ENCODE measurements around the gene NALCN.
A peak's percentile ranks its signal among the peaks of the same experiment; 100 is the strongest.

NALCN gene

GRCh38 chr13:101026328-101026727, 390.0 kb downstream of the NALCN start:
- no CpG with 5 or more reads among the region's 6 CpGs for WGBS (ENCODE audit: extremely low coverage, insufficient coverage, low lambda C conversion rate)
- no peak overlapping the region for H3K23ac ChIP-seq (ENCODE audit: low read length)
- H3K4me1 ChIP-seq (ENCODE audit: control insufficient read depth, low read depth, low read length): no peaks in the 10 kb centered on the region
- no peak overlapping the region for H2AK5ac ChIP-seq (ENCODE audit: low read length)
- H3K79me1 ChIP-seq (ENCODE audit: low read length): no peaks in the 10 kb centered on the region
- no peak overlapping the region for H3K4me3 ChIP-seq (ENCODE audit: low read length)
- no peak for DNase-seq
- H3K36me3 ChIP-seq (ENCODE audit: control insufficient read depth, insufficient read depth, low read length): no peaks in the 10 kb centered on the region
- no peak overlapping the region for H3K27ac ChIP-seq (ENCODE audit: low read depth, low read length)
- H3K4ac ChIP-seq (ENCODE audit: low read depth, low read length): no peak overlapping the region
- H3K79me2 ChIP-seq (ENCODE audit: control insufficient read depth, insufficient read depth, low read length): no peaks in the 10 kb centered on the region
- no peak overlapping the region for H2BK5ac ChIP-seq (ENCODE audit: low read length)
- no peaks in the 10 kb centered on the region for H3K27me3 ChIP-seq (ENCODE audit: insufficient read depth, low read length, poor library complexity)
- no peak overlapping the region for H3K56ac ChIP-seq (ENCODE audit: low read length)
- no peak overlapping the region for H2BK15ac ChIP-seq (replicated peaks; ENCODE audit: low read depth)
- H3K9ac ChIP-seq (ENCODE audit: low read length): no peak overlapping the region
- H4K8ac ChIP-seq (ENCODE audit: low read depth, low read length): no peak overlapping the region
- H2BK120ac ChIP-seq (ENCODE audit: low read depth, low read length): no peak overlapping the region
- no peak overlapping the region for H3K18ac ChIP-seq (ENCODE audit: low read length)
- no peak overlapping the region for H3K4me2 ChIP-seq (ENCODE audit: low read length)
- no peak overlapping the region for H4K5ac ChIP-seq (ENCODE audit: low read length)

GRCh38 chr13:101025925-101026324, 390.4 kb downstream of the NALCN start:
- Histone ChIP-seq H3K79me1 (ENCODE audit: low read length) (no peaks in the 10 kb centered on the region), H2BK15ac (replicated peaks; ENCODE audit: low read depth) (no peak overlapping the region), H4K8ac (ENCODE audit: low read depth, low read length) (no peak overlapping the region), H3K23ac (ENCODE audit: low read length) (no peak overlapping the region), H2BK120ac (ENCODE audit: low read depth, low read length) (no peak overlapping the region), H3K9ac (ENCODE audit: low read length) (no peak overlapping the region), H3K4ac (ENCODE audit: low read depth, low read length) (no peak overlapping the region), H3K79me2 (ENCODE audit: control insufficient read depth, insufficient read depth, low read length) (no peaks in the 10 kb centered on the region), H2BK5ac (ENCODE audit: low read length) (no peak overlapping the region), H2AK5ac (ENCODE audit: low read length) (no peak overlapping the region), H3K4me2 (ENCODE audit: low read length) (no peak overlapping the region), H4K5ac (ENCODE audit: low read length) (no peak overlapping the region), H3K27me3 (ENCODE audit: insufficient read depth, low read length, poor library complexity) (no peaks in the 10 kb centered on the region), H3K27ac (ENCODE audit: low read depth, low read length) (no peak overlapping the region), H3K4me3 (ENCODE audit: low read length) (no peak overlapping the region), H3K18ac (ENCODE audit: low read length) (no peak overlapping the region), H3K56ac (ENCODE audit: low read length) (no peak overlapping the region), H3K4me1 (ENCODE audit: control insufficient read depth, low read depth, low read length) (no peaks in the 10 kb centered on the region), H3K36me3 (ENCODE audit: control insufficient read depth, insufficient read depth, low read length) (no peaks in the 10 kb centered on the region)
- WGBS (ENCODE audit: extremely low coverage, insufficient coverage, low lambda C conversion rate): no CpG with 5 or more reads among the region's 8 CpGs
- DNase-seq: no peak

GRCh38 chr13:101025519-101025918, 390.8 kb downstream of the NALCN start:
- Histone ChIP-seq H3K4ac (ENCODE audit: low read depth, low read length) (no peak overlapping the region), H3K56ac (ENCODE audit: low read length) (no peak overlapping the region), H3K23ac (ENCODE audit: low read length) (no peak overlapping the region), H3K27ac (ENCODE audit: low read depth, low read length) (no peak overlapping the region), H2BK5ac (ENCODE audit: low read length) (no peak overlapping the region), H3K4me2 (ENCODE audit: low read length) (no peak overlapping the region), H4K8ac (ENCODE audit: low read depth, low read length) (no peak overlapping the region), H3K18ac (ENCODE audit: low read length) (no peak overlapping the region), H3K9ac (ENCODE audit: low read length) (no peak overlapping the region), H2BK120ac (ENCODE audit: low read depth, low read length) (no peak overlapping the region), H3K4me1 (ENCODE audit: control insufficient read depth, low read depth, low read length) (no peaks in the 10 kb centered on the region), H2AK5ac (ENCODE audit: low read length) (no peak overlapping the region), H3K36me3 (ENCODE audit: control insufficient read depth, insufficient read depth, low read length) (no peaks in the 10 kb centered on the region), H3K79me1 (ENCODE audit: low read length) (no peaks in the 10 kb centered on the region), H3K79me2 (ENCODE audit: control insufficient read depth, insufficient read depth, low read length) (no peaks in the 10 kb centered on the region), H2BK15ac (replicated peaks; ENCODE audit: low read depth) (no peak overlapping the region), H3K27me3 (ENCODE audit: insufficient read depth, low read length, poor library complexity) (no peaks in the 10 kb centered on the region), H4K5ac (ENCODE audit: low read length) (no peak overlapping the region), H3K4me3 (ENCODE audit: low read length) (no peak overlapping the region)
- DNase-seq: no peak
- no CpG with 5 or more reads among the region's 9 CpGs for WGBS (ENCODE audit: extremely low coverage, insufficient coverage, low lambda C conversion rate)

GRCh38 chr13:101019126-101019525, 397.2 kb downstream of the NALCN start:
- Histone ChIP-seq H2BK120ac (ENCODE audit: low read depth, low read length) (no peak overlapping the region), H3K27ac (ENCODE audit: low read depth, low read length) (no peak overlapping the region), H3K9ac (ENCODE audit: low read length) (no peak overlapping the region), H3K4ac (ENCODE audit: low read depth, low read length) (no peak overlapping the region), H2BK15ac (replicated peaks; ENCODE audit: low read depth) (no peak overlapping the region), H3K4me2 (ENCODE audit: low read length) (no peak overlapping the region), H4K5ac (ENCODE audit: low read length) (no peak overlapping the region), H2BK5ac (ENCODE audit: low read length) (no peak overlapping the region), H3K4me1 (ENCODE audit: control insufficient read depth, low read depth, low read length) (peaks cover 5% of the 10 kb centered on the region), H3K23ac (ENCODE audit: low read length) (no peak overlapping the region), H3K56ac (ENCODE audit: low read length) (no peak overlapping the region), H2AK5ac (ENCODE audit: low read length) (no peak overlapping the region), H3K79me1 (ENCODE audit: low read length) (no peaks in the 10 kb centered on the region), H3K27me3 (ENCODE audit: insufficient read depth, low read length, poor library complexity) (no peaks in the 10 kb centered on the region), H3K18ac (ENCODE audit: low read length) (no peak overlapping the region), H3K36me3 (ENCODE audit: control insufficient read depth, insufficient read depth, low read length) (no peaks in the 10 kb centered on the region), H3K4me3 (ENCODE audit: low read length) (no peak overlapping the region), H3K79me2 (ENCODE audit: control insufficient read depth, insufficient read depth, low read length) (no peaks in the 10 kb centered on the region), H4K8ac (ENCODE audit: low read depth, low read length) (no peak overlapping the region)
- no CpG with 5 or more reads among the region's 1 CpG for WGBS (ENCODE audit: extremely low coverage, insufficient coverage, low lambda C conversion rate)
- no peak for DNase-seq

GRCh38 chr13:101018720-101019119, 397.6 kb downstream of the NALCN start:
- Histone ChIP-seq H2BK5ac (ENCODE audit: low read length) (no peak overlapping the region), H3K4me3 (ENCODE audit: low read length) (no peak overlapping the region), H3K79me1 (ENCODE audit: low read length) (no peaks in the 10 kb centered on the region), H3K4me1 (ENCODE audit: control insufficient read depth, low read depth, low read length) (peaks cover 5% of the 10 kb centered on the region), H3K56ac (ENCODE audit: low read length) (no peak overlapping the region), H3K9ac (ENCODE audit: low read length) (no peak overlapping the region), H3K27ac (ENCODE audit: low read depth, low read length) (no peak overlapping the region), H2AK5ac (ENCODE audit: low read length) (no peak overlapping the region), H3K79me2 (ENCODE audit: control insufficient read depth, insufficient read depth, low read length) (no peaks in the 10 kb centered on the region), H3K4ac (ENCODE audit: low read depth, low read length) (no peak overlapping the region), H3K23ac (ENCODE audit: low read length) (no peak overlapping the region), H3K18ac (ENCODE audit: low read length) (no peak overlapping the region), H3K4me2 (ENCODE audit: low read length) (no peak overlapping the region), H2BK120ac (ENCODE audit: low read depth, low read length) (no peak overlapping the region), H3K36me3 (ENCODE audit: control insufficient read depth, insufficient read depth, low read length) (no peaks in the 10 kb centered on the region), H4K8ac (ENCODE audit: low read depth, low read length) (no peak overlapping the region), H4K5ac (ENCODE audit: low read length) (no peak overlapping the region), H3K27me3 (ENCODE audit: insufficient read depth, low read length, poor library complexity) (no peaks in the 10 kb centered on the region), H2BK15ac (replicated peaks; ENCODE audit: low read depth) (no peak overlapping the region)
- DNase-seq: peak; percentile 37
- no CpG with 5 or more reads among the region's 7 CpGs for WGBS (ENCODE audit: extremely low coverage, insufficient coverage, low lambda C conversion rate)

GRCh38 chr13:101017123-101017872, 399.0 kb downstream of the NALCN start:
- Histone ChIP-seq H3K27me3 (ENCODE audit: insufficient read depth, low read length, poor library complexity) (no peaks in the 10 kb centered on the region), H3K18ac (ENCODE audit: low read length) (no peak overlapping the region), H3K4me2 (ENCODE audit: low read length) (no peak overlapping the region), H2BK120ac (ENCODE audit: low read depth, low read length) (no peak overlapping the region), H4K8ac (ENCODE audit: low read depth, low read length) (no peak overlapping the region), H3K79me1 (ENCODE audit: low read length) (no peaks in the 10 kb centered on the region), H3K79me2 (ENCODE audit: control insufficient read depth, insufficient read depth, low read length) (no peaks in the 10 kb centered on the region), H2BK5ac (ENCODE audit: low read length) (no peak overlapping the region), H3K36me3 (ENCODE audit: control insufficient read depth, insufficient read depth, low read length) (no peaks in the 10 kb centered on the region), H3K9ac (ENCODE audit: low read length) (no peak overlapping the region), H4K5ac (ENCODE audit: low read length) (no peak overlapping the region), H3K4me1 (ENCODE audit: control insufficient read depth, low read depth, low read length) (peaks cover 5% of the 10 kb centered on the region), H3K4ac (ENCODE audit: low read depth, low read length) (no peak overlapping the region), H2AK5ac (ENCODE audit: low read length) (no peak overlapping the region), H3K23ac (ENCODE audit: low read length) (no peak overlapping the region), H3K4me3 (ENCODE audit: low read length) (no peak overlapping the region), H3K56ac (ENCODE audit: low read length) (no peak overlapping the region), H2BK15ac (replicated peaks; ENCODE audit: low read depth) (no peak overlapping the region), H3K27ac (ENCODE audit: low read depth, low read length) (no peak overlapping the region)
- DNase-seq: no peak
- WGBS (ENCODE audit: extremely low coverage, insufficient coverage, low lambda C conversion rate): no CpG with 5 or more reads among the region's 8 CpGs
